Activated CD8-positive, alpha-beta memory T cell treated with anti-CD3 and anti-CD28 coated beads, Interleukin-2, amount 10 ng/mL, durations not matched to agents 7 days and 5 days (primary cell): Measurements from ENCODE around the gene DNMBP. TPM values are rescaled to one million over a fixed set of nuclear protein-coding genes. Genes with fewer than 3 reads are reported as not detected.
"Not testable (repeated sequence)": the region's sequence is repeated elsewhere in the genome, so short reads cannot be mapped to it uniquely, and the experiment has no call there.

ENCODE experiments used
- ATAC-seq: fragments of 150-1000 bp; cut with Tn5 transposase; one replicate; pipeline ENCODE4 v1.10.0; 2021; ENCODE audit warnings: moderate library complexity
- CTCF ChIA-PET: fragments of 350-600 bp; sonication (Branson Sonifier 250); formaldehyde crosslinking; loops from one replicate; lab custom pipeline; 2021; ENCODE audit warnings: antibody characterized with exemption; lab: Charles Lee
- DNase-seq: peaks from one replicate; pipeline ENCODE4 v3.0.0-alpha.2; 2020
- H3K27ac Mint-ChIP-seq: one replicate; pipeline ENCODE4 v1.8.0; 2021; ENCODE audit warnings: mild to moderate bottlenecking, mixed read lengths
- H3K27me3 Mint-ChIP-seq: one replicate; pipeline ENCODE4 v1.8.0; 2021; ENCODE audit warnings: mixed read lengths
- H3K36me3 Mint-ChIP-seq: one replicate; pipeline ENCODE4 v1.8.0; 2021; ENCODE audit warnings: mild to moderate bottlenecking, mixed read lengths
- H3K4me1 Mint-ChIP-seq: one replicate; pipeline ENCODE4 v1.8.0; 2021; ENCODE audit warnings: mixed read lengths
- H3K4me3 Mint-ChIP-seq: one replicate; pipeline ENCODE4 v1.8.0; 2021; ENCODE audit warnings: mild to moderate bottlenecking, moderate library complexity, mixed read lengths
- H3K9me3 Mint-ChIP-seq: one replicate; pipeline ENCODE4 v1.8.0; 2022; ENCODE audit warnings: low read depth, mixed read lengths
- total RNA-seq, 2 experiments: library from RNA; stranded (reverse); gene quantifications; one replicate each; pipeline ENCODE4 v1.2.3, GENCODE V29; 2021

The DNMBP gene
- total RNA-seq, 2 experiments from 2014 or later = 3.4 to 5.1 TPM

GRCh38 chr10:99952799-99953198 is 56.9 kb downstream of the DNMBP start:
- Mint-ChIP-seq H3K4me3 (no peak overlapping the region), H3K4me1 (no peaks in the 10 kb centered on the region), H3K36me3 (peaks cover 34% of the 10 kb centered on the region), H3K27me3 (no peaks in the 10 kb centered on the region), H3K9me3 (no peaks in the 10 kb centered on the region), H3K27ac (no peak overlapping the region)
- DNase-seq = no peak
- CTCF ChIA-PET = no interaction called here
- ATAC-seq = no peak

GRCh38 chr10:99946051-99946450 is 63.7 kb downstream of the DNMBP start:
- H3K27me3 Mint-ChIP-seq, ATAC-seq, H3K4me3 Mint-ChIP-seq, H3K27ac Mint-ChIP-seq, DNase-seq, CTCF ChIA-PET, H3K4me1 Mint-ChIP-seq, H3K9me3 Mint-ChIP-seq: not testable (repeated sequence)
- H3K36me3 Mint-ChIP-seq = peaks cover 17% of the 10 kb centered on the region

- Mint-ChIP-seq H3K27me3 (no peaks in the 10 kb centered on the region), H3K36me3 (peaks cover 12% of the 10 kb centered on the region), H3K4me1 (no peaks in the 10 kb centered on the region), H3K27ac (no peak overlapping the region), H3K4me3 (no peak overlapping the region), H3K9me3 (no peaks in the 10 kb centered on the region)
- DNase-seq = no peak
- ATAC-seq = no peak
- CTCF ChIA-PET = no interaction called here
Observed at GRCh38 chr10:99945263-99945662, 64.5 kb downstream of the DNMBP start.

- H3K4me1 Mint-ChIP-seq = no peaks in the 10 kb centered on the region
- CTCF ChIA-PET = no interaction called here
- DNase-seq = no peak
- H3K4me3 Mint-ChIP-seq = no peak overlapping the region
- ATAC-seq = no peak
- no peaks in the 10 kb centered on the region for H3K27me3 Mint-ChIP-seq
- H3K36me3 Mint-ChIP-seq = peaks cover 8% of the 10 kb centered on the region
- no peak overlapping the region for H3K27ac Mint-ChIP-seq
- H3K9me3 Mint-ChIP-seq = no peaks in the 10 kb centered on the region
Observed at GRCh38 chr10:99944860-99945259, 64.9 kb downstream of the DNMBP start.

- ATAC-seq (no peak), DNase-seq (no peak)
- CTCF ChIA-PET = no interaction called here
- peaks cover 2% of the 10 kb centered on the region for H3K4me1 Mint-ChIP-seq
- H3K27ac Mint-ChIP-seq = no peak overlapping the region
- no peaks in the 10 kb centered on the region for H3K27me3 Mint-ChIP-seq
- H3K4me3 Mint-ChIP-seq = no peak overlapping the region
- H3K9me3 Mint-ChIP-seq = no peaks in the 10 kb centered on the region
- peaks cover 8% of the 10 kb centered on the region for H3K36me3 Mint-ChIP-seq
Observed at GRCh38 chr10:99943908-99944307, 65.8 kb downstream of the DNMBP start.

GRCh38 chr10:99941942-99942820 is 67.6 kb downstream of the DNMBP start:
- Mint-ChIP-seq H3K9me3 (no peaks in the 10 kb centered on the region), H3K27me3 (no peaks in the 10 kb centered on the region), H3K4me1 (peaks cover 10% of the 10 kb centered on the region), H3K4me3 (no peak overlapping the region), H3K36me3 (peaks cover 7% of the 10 kb centered on the region), H3K27ac (no peak overlapping the region)
- no peak for DNase-seq
- no peak for ATAC-seq
- CTCF ChIA-PET = no interaction called here

GRCh38 chr10:99938563-99938962 is 71.2 kb downstream of the DNMBP start:
- Mint-ChIP-seq H3K27me3 (no peaks in the 10 kb centered on the region), H3K4me3 (no peak overlapping the region), H3K36me3 (peaks cover 7% of the 10 kb centered on the region), H3K27ac (no peak overlapping the region), H3K4me1 (peaks cover 10% of the 10 kb centered on the region), H3K9me3 (no peaks in the 10 kb centered on the region)
- CTCF ChIA-PET = no interaction called here
- ATAC-seq = no peak
- DNase-seq = no peak

- DNase-seq (no peak), ATAC-seq (peak; percentile 36)
- Mint-ChIP-seq H3K4me3 (no peak overlapping the region), H3K36me3 (peaks cover 7% of the 10 kb centered on the region), H3K4me1 (peaks cover 10% of the 10 kb centered on the region), H3K27me3 (no peaks in the 10 kb centered on the region), H3K9me3 (no peaks in the 10 kb centered on the region), H3K27ac (no peak overlapping the region)
- CTCF ChIA-PET = no interaction called here
Observed at GRCh38 chr10:99937630-99938029, 72.1 kb downstream of the DNMBP start.

GRCh38 chr10:99932203-99932957 is 77.4 kb downstream of the DNMBP start:
- CTCF ChIA-PET, H3K36me3 Mint-ChIP-seq, ATAC-seq, DNase-seq, H3K27ac Mint-ChIP-seq, H3K27me3 Mint-ChIP-seq, H3K9me3 Mint-ChIP-seq, H3K4me3 Mint-ChIP-seq, H3K4me1 Mint-ChIP-seq: not testable (repeated sequence)

- H3K9me3 Mint-ChIP-seq = no peaks in the 10 kb centered on the region
- no peak for DNase-seq
- peaks cover 3% of the 10 kb centered on the region for H3K4me1 Mint-ChIP-seq
- no peaks in the 10 kb centered on the region for H3K36me3 Mint-ChIP-seq
- no peaks in the 10 kb centered on the region for H3K27me3 Mint-ChIP-seq
- CTCF ChIA-PET = no interaction called here
- H3K27ac Mint-ChIP-seq = no peak overlapping the region
- H3K4me3 Mint-ChIP-seq = no peak overlapping the region
- no peak for ATAC-seq
Observed at GRCh38 chr10:99930731-99931550, 78.8 kb downstream of the DNMBP start.

- Mint-ChIP-seq H3K27ac (no peak overlapping the region), H3K36me3 (no peaks in the 10 kb centered on the region), H3K4me3 (no peak overlapping the region), H3K4me1 (peaks cover 3% of the 10 kb centered on the region), H3K9me3 (no peaks in the 10 kb centered on the region), H3K27me3 (no peaks in the 10 kb centered on the region)
- DNase-seq (no peak), ATAC-seq (no peak)
- CTCF ChIA-PET = no interaction called here
Observed at GRCh38 chr10:99929360-99929759, 80.4 kb downstream of the DNMBP start.

- peaks cover 3% of the 10 kb centered on the region for H3K4me1 Mint-ChIP-seq
- ATAC-seq (no peak), DNase-seq (no peak)
- H3K4me3 Mint-ChIP-seq = no peak overlapping the region
- H3K27me3 Mint-ChIP-seq = no peaks in the 10 kb centered on the region
- no peaks in the 10 kb centered on the region for H3K9me3 Mint-ChIP-seq
- CTCF ChIA-PET = interaction anchor here (0.8 to 1.4 kb wide), 3 partner anchors 12 to 82 kb away, joined by 3 read pairs; no protein-coding TSS in a partner anchor
- H3K36me3 Mint-ChIP-seq = no peaks in the 10 kb centered on the region
- H3K27ac Mint-ChIP-seq = no peak overlapping the region
Observed at GRCh38 chr10:99927721-99928280, 81.9 kb downstream of the DNMBP start.
